Left lung (tissue), 10 donors: ENCODE results near the gene NEDD9. TPM values are rescaled to one million over a fixed set of nuclear protein-coding genes. Genes with fewer than 3 reads are reported as not detected.

ENCODE experiments used
- ATAC-seq: fragments of 200-7000 bp; cut with Tn5 transposase; one replicate; pipeline ENCODE4 v1.9.1; 2020; ENCODE audit warnings: moderate library complexity
- DNase-seq, 4 donors: peaks; one replicate each; pipeline ENCODE4 v3.0.0-alpha.2; 2013 to 2020
- H3K27ac ChIP-seq, 2 donors: fragments of 200-600 bp; sonication (generic) in 1 of 2; one replicate each; pipeline versions ENCODE4 v1.5.0 to v1.8.0; 2020 to 2021
- H3K27me3 ChIP-seq, 2 donors: fragments of 200-600 bp; sonication (generic) in 1 of 2; one replicate each; pipeline versions ENCODE4 v1.5.0 to v1.8.0; 2020 to 2021
- H3K36me3 ChIP-seq, 2 donors: fragments of 200-600 bp; sonication (generic) in 1 of 2; one replicate each; pipeline versions ENCODE4 v1.5.0 to v1.8.0; 2020 to 2021
- H3K4me1 ChIP-seq, 2 donors: fragments of 200-600 bp; one replicate each; pipeline ENCODE4 v1.8.0; 2021
- H3K4me3 ChIP-seq, 2 donors: fragments of 200-600 bp; sonication (generic) in 1 of 2; one replicate each; pipeline versions ENCODE4 v1.5.0 to v1.8.0; 2020 to 2021; ENCODE audit warnings: mild to moderate bottlenecking in 1 of 2
- H3K9me3 ChIP-seq, 2 donors: fragments of 200-600 bp; sonication (generic) in 1 of 2; one replicate each; pipeline versions ENCODE4 v1.5.0 to v1.8.0; 2020 to 2021
- intact Hi-C, 2 donors: fragments of 100-400 bp; cut with DNase I; formaldehyde crosslinking; loops; one replicate each; pipeline versions ENCODE4 v1.11.2 to v1.14.2; 2022
- polyA plus RNA-seq, 6 donors: library from polyadenylated mRNA; unstranded; fragments of 120-200 nt; gene quantifications; one replicate each; pipeline ENCODE4 v1.2.1, GENCODE V29; 2013; ENCODE audit not compliant: insufficient read length in 6 of 6
- total RNA-seq, 2 donors: library from RNA; stranded (reverse); fragmentation: NEBNext Ultra II Directional; extraction: Animal tissue kit (Norgen Biotek cat#: 25700); gene quantifications; one replicate each; pipeline ENCODE4 v1.2.1, GENCODE V29; 2021
- TF ChIP-seq, protein P1 (sequence below), 2 donors: fragments of 200-600 bp; sonication (generic) in 1 of 2; IDR thresholded peaks; one replicate each; pipeline versions ENCODE4 v1.5.0 to v1.8.0; 2021; ENCODE audit warnings: antibody characterized with exemption in 2 of 2
- donor health status: DM: no; HTN: yes; CAD: no.
- donor health status: DM: no; HTN: no; CAD: no.

The NEDD9 gene
- total and polyA plus RNA-seq, 8 donors, result 54.3 to 193 (median 59.5) TPM

DNA sequence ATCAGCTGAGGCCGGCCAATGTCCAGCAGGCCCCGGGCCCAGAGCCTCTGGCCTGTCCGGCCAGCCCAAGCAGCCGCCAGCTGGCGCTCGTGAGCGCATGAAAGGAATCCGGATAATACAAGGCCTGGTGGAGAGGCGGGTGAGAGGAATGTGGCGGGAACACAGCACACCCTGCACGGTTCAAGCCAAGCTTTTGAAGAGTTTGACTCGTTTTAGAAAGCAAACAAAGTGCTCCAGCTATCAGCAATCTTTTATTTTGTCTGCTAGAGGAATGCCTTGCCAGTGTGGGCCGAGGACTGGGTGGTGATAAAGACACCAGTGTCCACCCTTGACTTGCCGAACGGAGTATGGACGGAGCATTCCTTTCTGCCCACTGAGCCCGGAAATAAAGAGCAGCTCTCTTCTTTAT, 9.3 kb upstream of the NEDD9 start:
- H3K4me1 ChIP-seq, result peaks cover 6 to 10% of the 10 kb centered on the region in 2 donors
- no peaks in the 10 kb centered on the region for H3K36me3 ChIP-seq
- no peaks in the 10 kb centered on the region for H3K9me3 ChIP-seq
- DNase-seq, result peak in 3 of 4 donors; percentile 80 to 88 (median 83)
- intact Hi-C loops, result no loop called here
- H3K4me3 ChIP-seq, result no peak overlapping the region
- TF ChIP-seq, protein P1, sequence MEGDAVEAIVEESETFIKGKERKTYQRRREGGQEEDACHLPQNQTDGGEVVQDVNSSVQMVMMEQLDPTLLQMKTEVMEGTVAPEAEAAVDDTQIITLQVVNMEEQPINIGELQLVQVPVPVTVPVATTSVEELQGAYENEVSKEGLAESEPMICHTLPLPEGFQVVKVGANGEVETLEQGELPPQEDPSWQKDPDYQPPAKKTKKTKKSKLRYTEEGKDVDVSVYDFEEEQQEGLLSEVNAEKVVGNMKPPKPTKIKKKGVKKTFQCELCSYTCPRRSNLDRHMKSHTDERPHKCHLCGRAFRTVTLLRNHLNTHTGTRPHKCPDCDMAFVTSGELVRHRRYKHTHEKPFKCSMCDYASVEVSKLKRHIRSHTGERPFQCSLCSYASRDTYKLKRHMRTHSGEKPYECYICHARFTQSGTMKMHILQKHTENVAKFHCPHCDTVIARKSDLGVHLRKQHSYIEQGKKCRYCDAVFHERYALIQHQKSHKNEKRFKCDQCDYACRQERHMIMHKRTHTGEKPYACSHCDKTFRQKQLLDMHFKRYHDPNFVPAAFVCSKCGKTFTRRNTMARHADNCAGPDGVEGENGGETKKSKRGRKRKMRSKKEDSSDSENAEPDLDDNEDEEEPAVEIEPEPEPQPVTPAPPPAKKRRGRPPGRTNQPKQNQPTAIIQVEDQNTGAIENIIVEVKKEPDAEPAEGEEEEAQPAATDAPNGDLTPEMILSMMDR (IDR thresholded peaks at IDR 0.05), result peak; percentile 54 to 78
- peak overlapping the region; percentile 14 to 20 for H3K27ac ChIP-seq
- ATAC-seq, result peak; percentile 99
- no peaks in the 10 kb centered on the region for H3K27me3 ChIP-seq

DNA sequence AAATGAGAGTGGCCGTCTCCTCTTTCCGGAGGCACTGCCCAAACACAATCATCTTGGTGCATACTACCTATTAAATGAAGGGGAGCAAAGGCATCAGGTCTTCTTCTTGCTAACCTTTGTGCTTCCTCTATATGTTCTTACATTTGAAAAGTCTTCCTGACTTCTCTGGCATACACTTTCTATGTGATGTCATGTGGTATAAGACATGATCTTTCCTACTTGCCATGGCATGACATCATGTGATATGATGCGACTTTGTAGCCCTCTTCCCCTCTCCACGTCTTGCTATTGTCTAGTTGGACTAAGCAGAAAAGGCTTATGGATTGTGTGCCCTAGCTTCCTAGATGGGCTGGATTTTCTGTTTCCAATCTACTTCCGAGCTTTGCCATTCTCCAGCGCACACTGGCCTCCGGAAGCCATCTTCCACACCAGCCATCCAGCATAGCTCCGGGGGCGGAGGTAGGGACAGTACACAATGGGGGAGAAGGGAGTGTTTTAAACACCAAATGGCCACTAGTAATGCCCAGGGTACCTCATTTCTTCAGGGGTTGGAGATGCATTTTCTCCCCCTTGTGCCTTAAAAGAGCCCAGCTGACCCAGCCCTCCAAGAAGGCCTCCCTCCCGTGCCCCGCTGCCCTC, 8.8 kb upstream of the NEDD9 start:
- TF ChIP-seq, protein P1 (IDR thresholded peaks at IDR 0.05), result no peak
- Histone ChIP-seq H3K4me3 (no peak overlapping the region), H3K4me1 (peaks cover 6 to 13% of the 10 kb centered on the region in 2 donors), H3K27ac (peak overlapping the region in 1 of 2 donors; percentile 14), H3K27me3 (no peaks in the 10 kb centered on the region), H3K9me3 (no peaks in the 10 kb centered on the region), H3K36me3 (no peaks in the 10 kb centered on the region)
- DNase-seq (no peak), ATAC-seq (peak; percentile 7)
- intact Hi-C loops, result no loop called here

DNA sequence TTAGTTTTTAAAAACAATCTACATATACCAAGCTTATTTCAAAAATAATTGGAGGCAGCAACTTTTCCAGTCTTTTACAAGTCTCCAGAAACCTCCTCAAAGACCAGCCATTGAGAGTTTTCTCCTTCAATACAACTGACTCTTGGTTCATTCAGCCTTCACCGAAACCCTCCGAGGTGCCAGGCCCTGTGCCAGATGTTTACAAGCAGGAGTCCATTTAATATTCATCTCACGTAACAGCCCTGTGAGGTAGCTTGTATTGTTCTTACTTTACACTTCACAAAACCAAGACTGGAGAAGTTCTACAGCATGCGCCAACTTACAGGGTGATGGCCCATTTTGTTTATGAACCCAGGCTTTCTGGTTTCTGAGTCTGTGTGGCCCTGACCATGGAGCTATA, 5.5 kb upstream of the NEDD9 start:
- H3K36me3 ChIP-seq, result no peaks in the 10 kb centered on the region
- no peaks in the 10 kb centered on the region for H3K27me3 ChIP-seq
- peaks cover 17 to 39% of the 10 kb centered on the region in 2 donors for H3K4me1 ChIP-seq
- H3K4me3 ChIP-seq, result no peak overlapping the region
- intact Hi-C loops, result no loop called here
- TF ChIP-seq, protein P1 (IDR thresholded peaks at IDR 0.05), result no peak
- DNase-seq (no peak), ATAC-seq (no peak)
- H3K9me3 ChIP-seq, result no peaks in the 10 kb centered on the region
- H3K27ac ChIP-seq, result no peak overlapping the region

DNA sequence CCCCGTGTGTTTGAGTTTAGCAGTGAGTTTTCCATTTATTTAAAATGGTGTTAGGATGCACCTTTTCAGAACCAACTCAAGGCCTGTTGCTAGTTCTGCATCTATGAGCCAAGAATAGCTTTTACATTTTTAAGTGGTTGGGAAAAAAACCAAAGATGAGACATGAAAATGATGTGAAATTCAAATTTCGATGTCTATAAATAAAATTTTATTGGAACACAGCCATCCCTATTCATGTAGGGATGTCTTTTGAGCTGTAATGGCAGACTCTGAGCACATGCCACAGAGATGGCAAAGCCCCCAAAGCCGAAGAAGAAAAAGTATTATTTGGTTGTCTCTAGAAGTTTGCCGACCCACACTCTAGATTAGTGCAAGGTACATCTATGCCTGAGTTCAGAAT, 5.0 kb upstream of the NEDD9 start:
- Histone ChIP-seq H3K9me3 (no peaks in the 10 kb centered on the region), H3K27me3 (no peaks in the 10 kb centered on the region), H3K4me1 (peaks cover 17 to 39% of the 10 kb centered on the region in 2 donors), H3K36me3 (no peaks in the 10 kb centered on the region), H3K4me3 (no peak overlapping the region), H3K27ac (peak overlapping the region in 1 of 2 donors; percentile 57)
- ATAC-seq (no peak), DNase-seq (no peak)
- intact Hi-C loops, result no loop called here
- TF ChIP-seq, protein P1 (IDR thresholded peaks at IDR 0.05), result no peak

DNA sequence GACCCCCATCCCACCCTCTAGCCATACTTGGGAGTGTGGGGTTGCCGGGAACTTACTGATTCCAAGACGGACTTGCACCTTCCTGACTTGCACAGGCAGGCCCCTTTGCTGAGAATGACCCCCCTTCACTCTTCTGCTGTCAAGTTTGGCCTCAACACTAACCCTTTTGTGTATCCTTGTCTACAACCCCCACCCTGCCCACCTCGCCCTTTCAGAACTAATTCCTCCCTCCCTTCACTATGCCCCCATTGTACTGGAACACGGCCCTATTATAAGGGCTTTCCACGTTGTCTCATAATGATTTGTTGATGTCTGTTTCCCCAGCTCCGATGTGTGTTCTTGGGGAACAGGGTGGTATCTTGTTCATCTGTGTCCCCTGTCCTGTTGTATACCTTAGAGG, 4.4 kb upstream of the NEDD9 start:
- peaks cover 12 to 39% of the 10 kb centered on the region in 2 donors for H3K4me1 ChIP-seq
- intact Hi-C loops, result no loop called here
- no peaks in the 10 kb centered on the region for H3K9me3 ChIP-seq
- H3K4me3 ChIP-seq, result no peak overlapping the region
- H3K27ac ChIP-seq, result peak overlapping the region; percentile 57 to 73
- H3K36me3 ChIP-seq, result no peaks in the 10 kb centered on the region
- H3K27me3 ChIP-seq, result no peaks in the 10 kb centered on the region
- no peak for ATAC-seq
- TF ChIP-seq, protein P1 (IDR thresholded peaks at IDR 0.05), result no peak
- DNase-seq, result no peak
